ENCODE measurements around the gene MRPS7. TPM values are rescaled to one million over a fixed set of nuclear protein-coding genes. Genes with fewer than 3 reads are reported as not detected.
"Not testable (repeated sequence)": the region's sequence is repeated elsewhere in the genome, so short reads cannot be mapped to it uniquely, and the experiment has no call there.

MRPS7 gene
- total and polyA plus RNA-seq, 2 donors (not counting 1 experiment from before 2014, with no cell fraction given): 25.1 to 42.6 TPM

- TF ChIP-seq, protein P1, sequence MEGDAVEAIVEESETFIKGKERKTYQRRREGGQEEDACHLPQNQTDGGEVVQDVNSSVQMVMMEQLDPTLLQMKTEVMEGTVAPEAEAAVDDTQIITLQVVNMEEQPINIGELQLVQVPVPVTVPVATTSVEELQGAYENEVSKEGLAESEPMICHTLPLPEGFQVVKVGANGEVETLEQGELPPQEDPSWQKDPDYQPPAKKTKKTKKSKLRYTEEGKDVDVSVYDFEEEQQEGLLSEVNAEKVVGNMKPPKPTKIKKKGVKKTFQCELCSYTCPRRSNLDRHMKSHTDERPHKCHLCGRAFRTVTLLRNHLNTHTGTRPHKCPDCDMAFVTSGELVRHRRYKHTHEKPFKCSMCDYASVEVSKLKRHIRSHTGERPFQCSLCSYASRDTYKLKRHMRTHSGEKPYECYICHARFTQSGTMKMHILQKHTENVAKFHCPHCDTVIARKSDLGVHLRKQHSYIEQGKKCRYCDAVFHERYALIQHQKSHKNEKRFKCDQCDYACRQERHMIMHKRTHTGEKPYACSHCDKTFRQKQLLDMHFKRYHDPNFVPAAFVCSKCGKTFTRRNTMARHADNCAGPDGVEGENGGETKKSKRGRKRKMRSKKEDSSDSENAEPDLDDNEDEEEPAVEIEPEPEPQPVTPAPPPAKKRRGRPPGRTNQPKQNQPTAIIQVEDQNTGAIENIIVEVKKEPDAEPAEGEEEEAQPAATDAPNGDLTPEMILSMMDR (IDR thresholded peaks at IDR 0.05): no peak
- no peak for TF ChIP-seq EZH2 (IDR thresholded peaks at IDR 0.05; ENCODE audit: borderline replicate concordance, insufficient read depth, low read depth, low read length, poor library complexity, severe bottlenecking)
- Mint-ChIP-seq H3K4me3 (peak overlapping the region; percentile 76), H3K27ac (peak overlapping the region; percentile 91), H3K4me1 (peaks cover 71% of the 10 kb centered on the region), H3K27me3 (no peaks in the 10 kb centered on the region), H3K9me3 (ENCODE audit: insufficient read depth) (no peaks in the 10 kb centered on the region)
- no peak for ATAC-seq (ENCODE audit: low read depth)
- Histone ChIP-seq H3K9ac (ENCODE audit: low read length) (no peak overlapping the region), H3K4me3 (ENCODE audit: control extremely low read depth in 1 of 5, extremely low read depth in 1 of 5, insufficient read depth in 1 of 5, low read depth in 2 of 5, low read length in 4 of 5) (no peak overlapping the region), H3K27ac (ENCODE audit: low read length in 2 of 2) (peak overlapping the region; percentile 62 to 71), H3K9me3 (ENCODE audit: control extremely low read depth in 1 of 3, control insufficient read depth in 2 of 3, insufficient read depth in 1 of 3, low read length in 2 of 3) (no peaks in the 10 kb centered on the region), H4K20me1 (ENCODE audit: control insufficient read depth, insufficient read depth, low read length, poor library complexity, severe bottlenecking) (peaks cover 34% of the 10 kb centered on the region), H3K4me2 (replicated peaks; ENCODE audit: low read depth, low read length, poor library complexity, severe bottlenecking) (peak overlapping the region; percentile 42), H3K36me3 (replicated peaks in 1 of 2; ENCODE audit: control extremely low read depth in 1 of 2, control insufficient read depth in 1 of 2, extremely low read depth in 1 of 2, insufficient read depth in 2 of 2, low read length in 1 of 2) (peaks cover 0 to 6% of the 10 kb centered on the region in 2 experiments), H2AFZ (ENCODE audit: insufficient read depth, low read depth, low read length, poor library complexity, severe bottlenecking) (no peak overlapping the region), H3K79me2 (ENCODE audit: control insufficient read depth, insufficient read depth, low read length) (peaks cover 59% of the 10 kb centered on the region), H3K4me1 (ENCODE audit: control insufficient read depth in 2 of 2, insufficient read depth in 2 of 2, low read length in 2 of 2) (peaks cover 32 to 41% of the 10 kb centered on the region in 2 donors), H3K27me3 (replicated peaks in 1 of 4; ENCODE audit: control extremely low read depth in 1 of 4, control insufficient read depth in 3 of 4, insufficient read depth in 4 of 4, low read length in 3 of 4) (no peaks in the 10 kb centered on the region)
- no peak for DNase-seq
- intact Hi-C loops (cut with micrococcal nuclease): no loop called here
- POLR2A ChIA-PET: interaction anchor here (0.7 to 2.9 kb wide), 2 partner anchors 9 to 104 kb away, joined by 3 to 41 read pairs; partner anchors contain the start of genes GGA3 and MRPS7
- 72% methylated on average over 2 of the region's 8 CpGs for WGBS (ENCODE audit: insufficient coverage)
- CTCF ChIA-PET: interaction anchor here (1.1 to 4.3 kb wide), 4 partner anchors 9 to 18 kb away, joined by 6 to 21 read pairs (median 12); partner anchors contain the start of genes GGA3, MIF4GD and MRPS7
These were observed 9.5 kb upstream of the MRPS7 start for GRCh38 chr17:75252039-75252816.

- DNase-seq; H2AFZ ChIP-seq (ENCODE audit: insufficient read depth, low read depth, low read length, poor library complexity, severe bottlenecking); CTCF ChIA-PET; H3K4me2 ChIP-seq (replicated peaks; ENCODE audit: low read depth, low read length, poor library complexity, severe bottlenecking); intact Hi-C loops (cut with micrococcal nuclease); H3K27me3 Mint-ChIP-seq; H3K27ac Mint-ChIP-seq; H3K36me3 ChIP-seq (replicated peaks in 1 of 2; ENCODE audit: control extremely low read depth in 1 of 2, control insufficient read depth in 1 of 2, extremely low read depth in 1 of 2, insufficient read depth in 2 of 2, low read length in 1 of 2); ATAC-seq (ENCODE audit: low read depth); POLR2A ChIA-PET; H3K9me3 Mint-ChIP-seq (ENCODE audit: insufficient read depth); H3K9me3 ChIP-seq (ENCODE audit: control extremely low read depth in 1 of 3, control insufficient read depth in 2 of 3, insufficient read depth in 1 of 3, low read length in 2 of 3); H3K4me3 ChIP-seq (ENCODE audit: control extremely low read depth in 1 of 5, extremely low read depth in 1 of 5, insufficient read depth in 1 of 5, low read depth in 2 of 5, low read length in 4 of 5); H3K27ac ChIP-seq (ENCODE audit: low read length in 2 of 2); H3K9ac ChIP-seq (ENCODE audit: low read length); H3K27me3 ChIP-seq (replicated peaks in 1 of 4; ENCODE audit: control extremely low read depth in 1 of 4, control insufficient read depth in 3 of 4, insufficient read depth in 4 of 4, low read length in 3 of 4); H3K4me3 Mint-ChIP-seq: not testable (repeated sequence)
- H3K79me2 ChIP-seq (ENCODE audit: control insufficient read depth, insufficient read depth, low read length): peaks cover 57% of the 10 kb centered on the region
- peaks cover 81% of the 10 kb centered on the region for H3K4me1 Mint-ChIP-seq
- H3K4me1 ChIP-seq (ENCODE audit: control insufficient read depth in 2 of 2, insufficient read depth in 2 of 2, low read length in 2 of 2): peaks cover 29 to 30% of the 10 kb centered on the region in 2 donors
- H4K20me1 ChIP-seq (ENCODE audit: control insufficient read depth, insufficient read depth, low read length, poor library complexity, severe bottlenecking): peaks cover 21% of the 10 kb centered on the region
- WGBS (ENCODE audit: insufficient coverage): 68% methylated on average over 4 of the region's 11 CpGs
These were observed 5.6 kb upstream of the MRPS7 start for GRCh38 chr17:75255954-75256698.

DNA sequence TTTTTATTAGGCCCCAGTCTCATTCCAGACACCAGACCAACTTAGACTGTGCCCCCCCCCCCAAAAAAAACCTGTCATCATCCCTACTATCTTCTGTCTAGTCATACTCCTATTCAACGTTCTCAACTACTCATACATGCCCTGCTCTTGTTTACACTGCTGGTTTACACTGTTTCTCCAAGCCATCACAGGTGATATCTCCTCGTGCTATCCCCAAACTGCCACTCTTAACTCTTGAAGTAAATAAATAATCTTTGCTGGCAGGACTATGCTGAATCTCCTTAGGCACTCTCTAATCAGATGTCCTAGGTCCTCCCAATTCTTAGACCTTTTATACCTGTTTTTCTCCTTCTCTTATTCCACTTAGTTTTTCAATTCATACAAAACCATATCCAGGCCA, 4.5 kb upstream of the MRPS7 start:
- H3K27me3 Mint-ChIP-seq; H3K27ac ChIP-seq (ENCODE audit: low read length in 2 of 2); H3K9me3 Mint-ChIP-seq (ENCODE audit: insufficient read depth); H3K4me3 ChIP-seq (ENCODE audit: control extremely low read depth in 1 of 5, extremely low read depth in 1 of 5, insufficient read depth in 1 of 5, low read depth in 2 of 5, low read length in 4 of 5); H3K9ac ChIP-seq (ENCODE audit: low read length); H3K4me2 ChIP-seq (replicated peaks; ENCODE audit: low read depth, low read length, poor library complexity, severe bottlenecking); DNase-seq; CTCF ChIA-PET; intact Hi-C loops (cut with micrococcal nuclease); H3K36me3 ChIP-seq (replicated peaks in 1 of 2; ENCODE audit: control extremely low read depth in 1 of 2, control insufficient read depth in 1 of 2, extremely low read depth in 1 of 2, insufficient read depth in 2 of 2, low read length in 1 of 2); H3K27me3 ChIP-seq (replicated peaks in 1 of 4; ENCODE audit: control extremely low read depth in 1 of 4, control insufficient read depth in 3 of 4, insufficient read depth in 4 of 4, low read length in 3 of 4); POLR2A ChIA-PET; ATAC-seq (ENCODE audit: low read depth); H3K4me3 Mint-ChIP-seq; H2AFZ ChIP-seq (ENCODE audit: insufficient read depth, low read depth, low read length, poor library complexity, severe bottlenecking); H3K27ac Mint-ChIP-seq; H3K9me3 ChIP-seq (ENCODE audit: control extremely low read depth in 1 of 3, control insufficient read depth in 2 of 3, insufficient read depth in 1 of 3, low read length in 2 of 3): not testable (repeated sequence)
- peaks cover 21 to 22% of the 10 kb centered on the region in 2 donors for H3K4me1 ChIP-seq (ENCODE audit: control insufficient read depth in 2 of 2, insufficient read depth in 2 of 2, low read length in 2 of 2)
- peaks cover 59% of the 10 kb centered on the region for H3K79me2 ChIP-seq (ENCODE audit: control insufficient read depth, insufficient read depth, low read length)
- H3K4me1 Mint-ChIP-seq: peaks cover 77% of the 10 kb centered on the region
- peaks cover 16% of the 10 kb centered on the region for H4K20me1 ChIP-seq (ENCODE audit: control insufficient read depth, insufficient read depth, low read length, poor library complexity, severe bottlenecking)
- 86% methylated on average over 1 of the region's 2 CpGs for whole genome bisulfite sequencing (ENCODE audit: insufficient coverage)
